Activated naive CD4-positive, alpha-beta T cell treated with anti-CD3 and anti-CD28 coated beads, Interleukin-2, amount 50 U/mL, for 16 hours (primary cell): Measurements from ENCODE around the gene EMILIN2.

Experiments used
- DNase-seq: peaks from one replicate; pipeline ENCODE4 v3.0.0-alpha.2; 2020

EMILIN2 gene

GRCh38 chr18:2959341-2959740 lies 112.5 kb downstream of the EMILIN2 start:
- no peak for DNase-seq

GRCh38 chr18:2960983-2961696 lies 114.3 kb downstream of the EMILIN2 start:
- DNase-seq, result no peak

GRCh38 chr18:2961821-2962220 lies 115.0 kb downstream of the EMILIN2 start:
- DNase-seq, result no peak

GRCh38 chr18:2963048-2963447 lies 116.2 kb downstream of the EMILIN2 start:
- peak; percentile 31 for DNase-seq

GRCh38 chr18:2964361-2965010 lies 117.7 kb downstream of the EMILIN2 start:
- DNase-seq, result no peak
